Measurements from ENCODE around the gene SNIP1.

Gene SNIP1

DNA sequence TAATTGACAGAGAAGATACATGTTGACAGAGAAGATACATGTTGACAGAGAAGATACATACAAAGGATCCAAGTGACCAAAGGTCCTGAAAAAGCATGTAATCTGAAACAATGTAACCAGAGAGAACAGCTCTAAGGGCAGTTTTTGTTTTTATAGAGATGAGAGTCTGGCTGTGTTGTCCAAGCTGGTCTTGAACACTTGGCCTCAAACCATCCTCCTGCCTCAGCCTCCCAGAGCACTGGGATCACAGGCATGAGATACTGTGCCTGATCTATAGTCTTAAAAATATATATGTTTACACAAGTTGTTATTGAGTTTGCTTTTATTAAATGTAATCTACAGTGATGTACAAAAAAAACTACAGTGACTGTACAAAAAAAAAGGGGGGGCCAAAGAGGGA is 52.0 kb downstream of the SNIP1 start:
- peaks cover 9% of the 10 kb centered on the region for H3K36me3 Mint-ChIP-seq
- H3K9me3 Mint-ChIP-seq (ENCODE audit: low read depth) = no peaks in the 10 kb centered on the region
- H3K27me3 Mint-ChIP-seq = no peaks in the 10 kb centered on the region
- no peak overlapping the region for H3K27ac Mint-ChIP-seq
- H3K4me3 Mint-ChIP-seq = no peak overlapping the region
- H3K4me1 Mint-ChIP-seq (ENCODE audit: low read depth) = peaks cover 10% of the 10 kb centered on the region

GRCh38 chr1:37501661-37502060 is 52.4 kb downstream of the SNIP1 start:
- no peaks in the 10 kb centered on the region for H3K27me3 Mint-ChIP-seq
- H3K9me3 Mint-ChIP-seq (ENCODE audit: low read depth) = no peaks in the 10 kb centered on the region
- peaks cover 10% of the 10 kb centered on the region for H3K4me1 Mint-ChIP-seq (ENCODE audit: low read depth)
- H3K4me3 Mint-ChIP-seq = no peak overlapping the region
- H3K36me3 Mint-ChIP-seq = peaks cover 9% of the 10 kb centered on the region
- H3K27ac Mint-ChIP-seq = no peak overlapping the region

DNA sequence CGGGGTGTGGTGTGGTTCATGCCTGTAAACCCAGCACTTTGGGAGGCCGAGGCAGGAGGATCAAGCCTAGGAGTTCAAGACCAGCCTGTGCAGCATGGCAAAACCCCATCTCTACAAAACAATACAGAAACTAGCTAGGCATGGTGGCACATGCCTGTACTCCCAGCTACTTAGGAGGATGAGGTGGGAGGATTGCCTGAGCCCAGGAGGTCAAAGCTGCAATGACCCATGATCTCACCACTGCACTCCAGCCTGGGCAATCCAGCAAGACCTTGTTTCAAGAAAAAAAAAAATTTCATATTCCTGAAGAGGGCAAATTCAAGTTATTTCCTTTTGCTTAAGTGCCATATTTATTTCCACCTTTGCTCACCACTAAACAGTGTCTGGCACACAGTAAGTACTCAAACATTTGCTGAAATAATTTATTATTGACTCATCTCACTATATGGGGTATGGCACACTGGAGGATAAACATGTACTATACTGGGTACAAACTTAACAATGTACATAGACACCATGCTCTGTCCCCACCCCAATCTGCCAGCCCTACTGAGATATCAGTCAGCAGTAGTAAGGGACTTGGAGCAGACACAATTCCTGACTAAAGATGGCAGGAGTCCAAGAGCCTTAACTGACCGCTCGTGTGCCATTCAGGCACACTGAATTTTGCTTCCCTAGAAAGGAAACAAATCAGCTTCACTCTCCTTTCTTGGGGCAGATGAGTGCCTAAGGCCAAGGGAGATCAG is 55.0 kb downstream of the SNIP1 start:
- H3K27me3 Mint-ChIP-seq = no peaks in the 10 kb centered on the region
- H3K4me3 Mint-ChIP-seq = no peak overlapping the region
- H3K9me3 Mint-ChIP-seq (ENCODE audit: low read depth) = no peaks in the 10 kb centered on the region
- H3K4me1 Mint-ChIP-seq (ENCODE audit: low read depth) = peaks cover 14% of the 10 kb centered on the region
- H3K27ac Mint-ChIP-seq = peak overlapping the region; percentile 29
- peaks cover 7% of the 10 kb centered on the region for H3K36me3 Mint-ChIP-seq

GRCh38 chr1:37497832-37498231 is 56.3 kb downstream of the SNIP1 start:
- Mint-ChIP-seq H3K27ac (no peak overlapping the region), H3K27me3 (no peaks in the 10 kb centered on the region), H3K4me3 (no peak overlapping the region), H3K36me3 (peaks cover 7% of the 10 kb centered on the region), H3K4me1 (ENCODE audit: low read depth) (peaks cover 14% of the 10 kb centered on the region), H3K9me3 (ENCODE audit: low read depth) (no peaks in the 10 kb centered on the region)

DNA sequence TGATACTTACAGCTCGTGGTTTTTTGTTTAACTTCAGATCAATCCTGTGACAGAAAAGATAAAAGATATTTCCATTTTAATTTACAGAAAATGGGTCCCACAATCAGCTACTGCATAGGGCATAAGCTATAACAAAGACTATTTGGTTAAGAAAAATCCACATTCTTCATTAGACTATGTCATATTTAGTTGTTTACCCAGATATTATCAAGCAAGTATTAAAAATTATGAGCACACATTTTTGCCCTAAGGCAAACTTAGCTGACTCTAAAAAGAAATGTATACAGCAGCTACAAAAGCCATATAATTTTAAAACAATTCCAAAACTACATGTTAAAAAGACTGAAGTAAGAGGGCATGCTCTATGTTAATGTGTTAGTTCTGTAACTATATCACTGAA is 58.2 kb downstream of the SNIP1 start:
- Mint-ChIP-seq H3K27me3 (no peaks in the 10 kb centered on the region), H3K27ac (no peak overlapping the region), H3K36me3 (no peaks in the 10 kb centered on the region), H3K9me3 (ENCODE audit: low read depth) (no peaks in the 10 kb centered on the region), H3K4me3 (no peak overlapping the region), H3K4me1 (ENCODE audit: low read depth) (peaks cover 11% of the 10 kb centered on the region)

DNA sequence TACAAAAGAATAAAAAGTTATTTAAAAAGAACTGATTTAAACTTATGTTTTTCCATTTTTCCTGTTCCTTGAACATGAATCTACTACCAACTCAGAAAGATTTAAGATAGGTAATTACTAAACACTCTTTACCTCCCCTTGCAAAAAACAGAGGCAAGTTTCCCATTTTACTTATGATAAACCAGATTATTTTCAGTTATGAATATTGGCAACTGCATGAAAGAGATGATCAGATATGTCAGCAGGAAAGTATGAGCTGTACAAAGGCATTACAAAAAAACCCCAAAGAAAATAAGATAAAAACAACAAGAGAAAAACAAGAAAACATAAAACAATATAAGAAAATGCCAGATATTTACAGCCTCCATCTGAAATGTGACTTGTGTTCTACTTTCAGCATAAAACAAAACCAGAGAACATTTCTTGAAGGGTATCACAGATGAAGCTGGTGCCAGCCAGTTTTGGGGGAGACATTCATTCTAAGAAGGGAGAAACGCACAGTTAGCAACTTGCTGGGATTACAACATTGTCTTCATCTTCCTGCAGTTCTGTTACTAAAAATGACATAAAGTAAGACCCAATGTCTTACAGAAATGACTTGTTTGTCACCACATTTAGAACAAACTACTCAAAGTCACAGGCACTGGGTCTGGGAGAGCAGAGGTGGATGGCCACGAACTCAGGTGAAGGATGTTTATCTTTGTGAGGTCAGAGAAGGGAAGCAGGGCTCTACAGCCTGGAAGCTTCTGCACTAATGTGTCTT is 60.6 kb downstream of the SNIP1 start:
- H3K27me3 Mint-ChIP-seq = no peaks in the 10 kb centered on the region
- H3K27ac Mint-ChIP-seq = peak overlapping the region; percentile 76

GRCh38 chr1:37487619-37487984 is 66.5 kb downstream of the SNIP1 start:
- Mint-ChIP-seq H3K27me3 (no peaks in the 10 kb centered on the region), H3K4me1 (ENCODE audit: low read depth) (peaks cover 23% of the 10 kb centered on the region), H3K4me3 (no peak overlapping the region), H3K9me3 (ENCODE audit: low read depth) (no peaks in the 10 kb centered on the region), H3K27ac (no peak overlapping the region), H3K36me3 (no peaks in the 10 kb centered on the region)

More for the DNA sequence above, 60.6 kb downstream of the SNIP1 start:
- H3K9me3 Mint-ChIP-seq (ENCODE audit: low read depth) = no peaks in the 10 kb centered on the region
- peaks cover 11% of the 10 kb centered on the region for H3K4me1 Mint-ChIP-seq (ENCODE audit: low read depth)
- H3K36me3 Mint-ChIP-seq = no peaks in the 10 kb centered on the region
- no peak overlapping the region for H3K4me3 Mint-ChIP-seq

- H3K27ac Mint-ChIP-seq = peak overlapping the region; percentile 30
- no peaks in the 10 kb centered on the region for H3K9me3 Mint-ChIP-seq (ENCODE audit: low read depth)
- H3K4me1 Mint-ChIP-seq (ENCODE audit: low read depth) = peaks cover 26% of the 10 kb centered on the region
- H3K36me3 Mint-ChIP-seq = no peaks in the 10 kb centered on the region
- H3K4me3 Mint-ChIP-seq = no peak overlapping the region
- H3K27me3 Mint-ChIP-seq = no peaks in the 10 kb centered on the region
Measured at GRCh38 chr1:37486680-37487618, 67.1 kb downstream of the SNIP1 start.

DNA sequence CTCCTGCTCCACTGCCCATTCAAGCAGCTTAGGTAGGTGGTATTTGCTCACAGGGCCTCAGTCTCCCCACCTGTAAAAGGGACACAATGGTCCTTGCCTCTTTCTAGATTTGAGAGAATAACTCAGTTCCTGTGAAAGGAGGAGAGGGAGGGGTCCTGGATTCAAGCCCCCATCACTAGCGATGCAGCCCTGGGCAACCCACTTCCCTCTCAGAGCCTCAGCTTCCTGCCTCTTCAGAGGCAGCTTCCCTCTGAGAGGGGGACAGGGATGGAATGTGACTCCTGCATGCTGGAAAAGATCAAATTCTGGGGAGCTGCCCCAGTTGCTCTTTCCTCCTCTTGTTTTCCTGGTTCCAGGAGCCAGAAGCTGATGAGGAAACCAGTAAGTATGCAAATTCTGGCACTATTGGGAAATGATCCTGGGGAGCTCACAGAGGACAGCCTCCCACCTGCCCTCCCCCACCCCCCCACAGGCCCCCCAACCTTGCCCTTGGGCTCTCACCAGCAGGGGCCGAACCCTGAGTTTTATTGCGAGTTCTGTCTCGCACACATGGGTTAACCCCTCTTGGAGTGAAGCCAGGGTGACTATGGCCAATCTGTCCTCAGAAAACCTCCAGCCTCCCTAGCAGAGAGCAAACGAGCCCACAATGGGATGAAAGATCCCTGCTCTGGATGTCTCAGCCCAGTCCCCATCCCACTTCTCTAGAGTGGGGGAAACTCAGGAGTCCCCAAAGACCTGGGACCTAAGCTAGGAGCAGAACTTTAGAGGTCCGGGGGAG is 68.0 kb downstream of the SNIP1 start:
- no peaks in the 10 kb centered on the region for H3K36me3 Mint-ChIP-seq
- H3K4me1 Mint-ChIP-seq (ENCODE audit: low read depth) = peaks cover 32% of the 10 kb centered on the region
- H3K27me3 Mint-ChIP-seq = no peaks in the 10 kb centered on the region
- H3K4me3 Mint-ChIP-seq = no peak overlapping the region
- H3K27ac Mint-ChIP-seq = peak overlapping the region; percentile 61
- no peaks in the 10 kb centered on the region for H3K9me3 Mint-ChIP-seq (ENCODE audit: low read depth)

Measured in activated naive CD8-positive, alpha-beta T cell (primary cell).